PC-9 (cell line): ENCODE results near the gene CDX2. TPM values are rescaled to one million over a fixed set of nuclear protein-coding genes. Genes with fewer than 3 reads are reported as not detected.
A peak's percentile ranks its signal among the peaks of the same experiment; 100 is the strongest.

ENCODE experiments used
- BruUV-seq: library from RNA; stranded (reverse); fragments of 400-500 nt; replicated peaks from 2 replicates; lab custom pipeline; 2021; lab: Mats Ljungman, UMichigan
- CTCF ChIA-PET: fragments of 300-600 bp; sonication (Branson Sonifier 250); formaldehyde crosslinking; loops from one replicate; lab custom pipeline; 2022; ENCODE audit warnings: antibody characterized with exemption; lab: Charles Lee
- POLR2A ChIA-PET: fragments of 300-600 bp; sonication (Branson Sonifier 250); formaldehyde crosslinking; loops from one replicate; lab custom pipeline; 2022; ENCODE audit warnings: antibody characterized with exemption; ENCODE audit not compliant: unreplicated experiment; lab: Charles Lee
- DNase-seq, 2 experiments: peaks; one replicate each; pipeline versions ENCODE4 v3.0.0 to v3.0.0-alpha.2; 2015 to 2022; ENCODE audit warnings: mixed read lengths in 1 of 2
- H2AFZ ChIP-seq: fragments of 200-600 bp; sonication (generic); 2 replicates; pipeline ENCODE4 v1.8.1; 2017; ENCODE audit warnings: antibody characterized with exemption
- H3F3A ChIP-seq: fragments of 200-600 bp; sonication (generic); 2 replicates; pipeline ENCODE4 v1.8.1; 2017; ENCODE audit warnings: antibody characterized with exemption, mild to moderate bottlenecking, low read depth; ENCODE audit not compliant: insufficient read depth
- H3K27ac ChIP-seq: fragments of 200-600 bp; sonication (generic); 2 replicates; pipeline ENCODE4 v1.6.1; 2016; ENCODE audit warnings: mixed run types
- H3K27me3 ChIP-seq: fragments of 200-600 bp; sonication (generic); 2 replicates; pipeline ENCODE4 v1.6.1; 2016; ENCODE audit warnings: low read depth, mixed run types; ENCODE audit not compliant: insufficient read depth
- H3K36me3 ChIP-seq: fragments of 200-600 bp; sonication (generic); 2 replicates; pipeline ENCODE4 v1.6.1; 2016; ENCODE audit warnings: low read depth, mixed run types
- H3K4me1 ChIP-seq: fragments of 200-600 bp; sonication (generic); replicated peaks from 2 replicates; pipeline ENCODE4 v1.6.1; 2016; ENCODE audit warnings: mixed run types; ENCODE audit not compliant: insufficient read depth
- H3K4me2 ChIP-seq: fragments of 200-600 bp; sonication (generic); 2 replicates; pipeline ENCODE4 v1.6.1; 2017; ENCODE audit warnings: mixed run types
- H3K4me3 ChIP-seq: fragments of 200-600 bp; sonication (generic); 2 replicates; pipeline ENCODE4 v1.6.1; 2016; ENCODE audit warnings: mixed run types
- H3K79me2 ChIP-seq: fragments of 200-600 bp; sonication (generic); 2 replicates; pipeline ENCODE4 v1.6.1; 2017; ENCODE audit warnings: low read depth, mixed run types
- H3K9me2 ChIP-seq: fragments of 200-600 bp; sonication (generic); 2 replicates; pipeline ENCODE4 v1.8.1; 2017; ENCODE audit warnings: mild to moderate bottlenecking; ENCODE audit not compliant: insufficient read depth
- H3K9me3 ChIP-seq: fragments of 200-600 bp; sonication (generic); 2 replicates; pipeline ENCODE4 v1.8.1; 2016; ENCODE audit warnings: low read depth; ENCODE audit not compliant: insufficient read depth
- H4K20me1 ChIP-seq: fragments of 200-600 bp; sonication (generic); 2 replicates; pipeline ENCODE4 v1.8.1; 2017; ENCODE audit not compliant: insufficient read depth
- CTCF ChIP-seq: fragments of 200-600 bp; sonication (generic); conservative IDR thresholded peaks from 2 replicates; pipeline ENCODE4 v1.6.1; 2017; ENCODE audit warnings: mixed run types, antibody characterized with exemption, mild to moderate bottlenecking, moderate library complexity
- EZH2 ChIP-seq: fragments of 200-600 bp; sonication (generic); IDR thresholded peaks from 2 replicates; pipeline ENCODE4 v1.8.0; 2017; ENCODE audit warnings: antibody characterized with exemption, low read depth
- intact Hi-C: fragments of 100-400 bp; cut with micrococcal nuclease; formaldehyde crosslinking; loops from one replicate; pipeline ENCODE4 v1.10.0; 2022; ENCODE audit not compliant: unreplicated experiment
- total RNA-seq: library from RNA; stranded (reverse); gene quantifications from 2 replicates; pipeline ENCODE4 v1.2.3, GENCODE V29; 2021

Gene CDX2
- total RNA-seq, 1 experiment from 2014 or later, result not detected

- intact Hi-C loops, result no loop called here
- TF ChIP-seq EZH2 (no peak), CTCF (no peak)
- no peaks in the 10 kb centered on the region for H3K9me3 ChIP-seq
- no peaks in the 10 kb centered on the region for H3K27me3 ChIP-seq
- no TSS peak for BruUV-seq
- peak overlapping the region; percentile 60 for H3K4me2 ChIP-seq
- no peaks in the 10 kb centered on the region for H3K9me2 ChIP-seq
- POLR2A ChIA-PET, result no interaction called here
- H4K20me1 ChIP-seq, result no peaks in the 10 kb centered on the region; the same call in 1 of the 2 replicates
- H3K79me2 ChIP-seq, result no peaks in the 10 kb centered on the region
- no peak overlapping the region for H3K4me3 ChIP-seq
- peaks cover 19% of the 10 kb centered on the region; the same call in 1 of the 2 replicates for H3F3A ChIP-seq
- no peaks in the 10 kb centered on the region for H3K36me3 ChIP-seq
- H2AFZ ChIP-seq, result peak overlapping the region; percentile 70
- H3K27ac ChIP-seq, result peak overlapping the region; percentile 66
- no peak for DNase-seq
- CTCF ChIA-PET, result no interaction called here
- peaks cover 33% of the 10 kb centered on the region for H3K4me1 ChIP-seq
Observed at GRCh38 chr13:27952876-27953675, 16.0 kb downstream of the CDX2 start.

GRCh38 chr13:27942972-27943371 is 26.1 kb downstream of the CDX2 start:
- H3K4me1 ChIP-seq, result 0 out of 2 replicates have a peak, but pooled peaks cover 7% of the 10 kb centered on the region
- no TSS peak for BruUV-seq
- H3F3A ChIP-seq, result no peaks in the 10 kb centered on the region
- no peaks in the 10 kb centered on the region for H3K79me2 ChIP-seq
- no peaks in the 10 kb centered on the region for H3K9me2 ChIP-seq
- TF ChIP-seq EZH2, result no peak
- no peak for TF ChIP-seq CTCF
- no peak overlapping the region for H3K4me3 ChIP-seq
- no peak overlapping the region for H3K27ac ChIP-seq
- H2AFZ ChIP-seq, result no peak overlapping the region
- H4K20me1 ChIP-seq, result no peaks in the 10 kb centered on the region
- intact Hi-C loops, result no loop called here
- ChIA-PET CTCF (no interaction called here), POLR2A (no interaction called here)
- no peaks in the 10 kb centered on the region for H3K9me3 ChIP-seq
- H3K36me3 ChIP-seq, result no peaks in the 10 kb centered on the region
- no peaks in the 10 kb centered on the region for H3K27me3 ChIP-seq
- DNase-seq, result no peak
- no peak overlapping the region for H3K4me2 ChIP-seq

- Histone ChIP-seq H3K27me3 (peaks cover 20% of the 10 kb centered on the region; the same call in 1 of the 2 replicates), H3K4me2 (peak overlapping the region; percentile 3; the same call in 1 of the 2 replicates), H3K79me2 (no peaks in the 10 kb centered on the region), H3K4me1 (peaks cover 12% of the 10 kb centered on the region), H3F3A (no peaks in the 10 kb centered on the region), H3K9me3 (no peaks in the 10 kb centered on the region), H3K36me3 (no peaks in the 10 kb centered on the region), H3K4me3 (no peak overlapping the region), H4K20me1 (no peaks in the 10 kb centered on the region), H2AFZ (no peak overlapping the region), H3K27ac (no peak overlapping the region), H3K9me2 (no peaks in the 10 kb centered on the region)
- no TSS peak for BruUV-seq
- intact Hi-C loops, result no loop called here
- ChIA-PET POLR2A (no interaction called here), CTCF (no interaction called here)
- DNase-seq, result peak in 1 of 2 experiments; percentile 57
- no peak for TF ChIP-seq CTCF
Observed at GRCh38 chr13:27933580-27934328, 35.4 kb downstream of the CDX2 start.
